HG03135 (cell line): ENCODE results near the gene CAV2.
A peak's percentile ranks its signal among the peaks of the same experiment; 100 is the strongest.

Source experiments
- ATAC-seq: cut with Tn5 transposase; IDR thresholded peaks from one replicate; pipeline ENCODE4 v1.9.1; 2021; ENCODE audit warnings: mild to moderate bottlenecking, moderate library complexity; ENCODE audit not compliant: unreplicated experiment

The CAV2 gene

DNA sequence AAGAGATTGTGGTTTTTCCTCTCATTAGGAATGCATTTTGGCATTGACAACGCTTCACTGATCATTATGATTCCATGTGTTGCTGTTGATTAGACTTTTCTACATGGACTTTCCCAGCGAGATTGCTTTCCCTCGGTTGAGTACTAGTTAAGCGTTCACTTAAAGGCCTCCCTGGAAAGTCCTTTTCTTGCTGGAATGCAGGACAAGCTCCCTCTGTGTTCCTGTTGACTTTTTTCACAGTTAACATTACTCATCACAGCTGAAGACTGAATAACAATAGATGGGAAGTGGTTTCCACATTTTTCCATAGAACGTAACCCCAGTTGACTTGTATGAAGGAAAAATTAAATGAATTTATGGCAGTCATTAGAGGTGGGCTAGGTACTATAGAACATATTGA is 22.7 kb downstream of the CAV2 start:
- no peak for ATAC-seq

DNA sequence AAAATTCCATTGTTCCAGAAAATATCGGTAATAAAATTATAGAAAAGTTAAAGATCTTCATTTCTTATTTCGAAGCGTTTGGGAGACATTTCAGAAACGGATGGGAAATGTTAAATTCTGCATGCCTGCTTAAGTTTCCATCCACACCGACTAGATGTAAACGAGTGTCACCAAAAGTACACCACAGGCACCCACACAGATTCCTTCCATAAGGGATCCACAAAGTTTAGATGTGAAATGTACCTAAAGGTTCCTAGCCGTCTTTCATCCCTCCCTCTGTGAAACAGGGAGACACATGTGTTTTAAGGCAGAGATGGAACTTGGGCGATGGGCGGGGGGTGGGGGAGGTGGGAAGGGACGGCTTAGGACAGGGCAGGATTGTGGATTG is 24.7 kb downstream of the CAV2 start:
- ATAC-seq = no peak

DNA sequence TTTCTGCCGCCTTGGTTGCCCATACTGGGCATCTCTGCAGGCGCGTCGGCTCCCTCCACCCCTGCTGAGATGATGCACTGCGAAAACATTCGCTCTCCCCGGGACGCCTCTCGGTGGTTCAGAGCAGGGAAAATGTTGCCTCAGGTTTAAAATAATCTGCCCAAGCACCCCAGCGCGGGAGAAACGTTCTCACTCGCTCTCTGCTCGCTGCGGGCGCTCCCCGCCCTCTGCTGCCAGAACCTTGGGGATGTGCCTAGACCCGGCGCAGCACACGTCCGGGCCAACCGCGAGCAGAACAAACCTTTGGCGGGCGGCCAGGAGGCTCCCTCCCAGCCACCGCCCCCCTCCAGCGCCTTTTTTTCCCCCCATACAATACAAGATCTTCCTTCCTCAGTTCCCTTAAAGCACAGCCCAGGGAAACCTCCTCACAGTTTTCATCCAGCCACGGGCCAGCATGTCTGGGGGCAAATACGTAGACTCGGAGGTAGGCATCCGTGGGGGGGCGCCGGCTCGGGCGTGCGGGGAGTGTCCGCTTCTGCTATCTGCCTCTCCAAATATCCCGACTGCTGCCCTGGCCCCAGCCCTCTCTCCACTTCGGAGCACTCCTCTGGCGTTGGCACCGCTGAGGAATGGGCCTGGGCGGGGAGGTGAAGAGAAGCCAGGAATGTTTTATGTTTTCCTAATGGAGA is 25.2 kb downstream of the CAV2 start, which contains the start of gene CAV1:
Gene CAV1 (plus strand): TSS at position 428 of the 689 bp plus-strand sequence. CDS start 27 bp downstream, at position 455.
- no peak for ATAC-seq

DNA sequence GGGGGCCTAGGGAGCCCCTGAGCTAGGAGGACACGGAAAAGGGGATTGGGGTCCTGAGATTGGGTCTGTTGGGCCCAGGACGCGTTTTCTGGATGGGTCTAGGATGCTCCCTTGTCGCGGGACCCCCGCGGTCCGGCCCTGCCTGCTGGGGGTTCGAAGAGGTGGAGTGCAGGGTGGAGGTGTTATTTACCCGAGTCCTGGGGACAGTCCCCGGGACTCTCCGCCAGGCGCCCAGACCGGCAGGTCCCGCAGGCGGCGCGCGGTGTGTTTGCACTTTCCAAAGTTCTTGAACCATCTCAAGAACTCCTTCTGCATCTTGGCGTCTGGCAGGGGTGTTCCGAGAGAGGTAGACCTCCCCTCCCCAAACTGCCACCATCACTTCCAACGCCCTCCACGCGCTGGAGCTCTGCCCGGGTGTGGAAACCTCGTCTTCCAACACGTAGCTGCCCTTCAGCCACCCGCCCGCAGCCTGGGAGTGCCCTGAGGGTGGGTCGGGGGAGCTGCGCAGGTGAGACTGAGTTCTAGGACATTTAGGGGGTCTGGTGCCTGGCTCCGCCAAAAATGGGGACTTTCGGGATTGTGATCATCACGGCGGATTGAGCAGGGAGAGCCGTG is 25.9 kb downstream of the CAV2 start:
- no peak for ATAC-seq

DNA sequence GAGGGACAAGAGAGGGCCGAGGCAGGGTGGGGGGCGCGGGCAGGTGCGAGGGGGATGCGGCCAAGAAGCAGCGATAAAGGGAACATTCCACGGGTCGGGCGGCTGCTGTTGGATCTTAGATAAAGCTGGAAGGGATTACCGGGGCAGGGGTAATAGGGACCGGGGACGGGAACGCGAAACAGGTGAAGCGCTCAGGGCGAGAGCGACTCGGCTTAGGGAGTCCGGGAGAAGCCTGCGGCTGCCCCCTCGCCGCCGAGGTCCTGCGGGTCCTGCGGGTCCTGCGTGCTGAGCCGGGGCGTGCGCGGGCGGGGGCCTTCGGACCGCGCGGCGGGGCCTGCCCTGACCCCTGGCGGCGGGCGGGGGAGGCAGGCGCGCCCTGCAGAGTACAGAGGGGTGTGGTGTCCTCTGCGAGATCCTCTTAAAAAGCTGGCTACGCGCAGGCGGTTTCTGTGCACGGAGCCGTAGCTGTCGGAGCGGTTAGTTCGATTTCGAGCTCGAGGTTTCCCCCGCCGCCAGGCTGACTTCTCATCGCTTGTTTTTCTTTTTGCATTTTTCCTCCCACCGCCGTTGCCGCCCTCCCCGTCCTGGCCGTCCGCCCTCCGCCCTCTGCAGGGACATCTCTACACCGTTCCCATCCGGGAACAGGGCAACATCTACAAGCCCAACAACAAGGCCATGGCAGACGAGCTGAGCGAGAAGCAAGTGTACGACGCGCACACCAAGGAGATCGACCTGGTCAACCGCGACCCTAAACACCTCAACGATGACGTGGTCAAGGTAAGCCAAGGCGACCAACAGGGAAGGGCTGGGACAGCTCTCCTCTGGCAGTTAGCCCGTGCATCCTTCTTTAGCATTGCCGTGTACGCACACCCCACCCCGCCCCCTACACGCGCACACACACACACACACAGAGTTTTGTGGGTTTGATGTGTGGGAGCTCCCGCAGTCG is 26.6 kb downstream of the CAV2 start:
- ATAC-seq = peak; percentile 90

DNA sequence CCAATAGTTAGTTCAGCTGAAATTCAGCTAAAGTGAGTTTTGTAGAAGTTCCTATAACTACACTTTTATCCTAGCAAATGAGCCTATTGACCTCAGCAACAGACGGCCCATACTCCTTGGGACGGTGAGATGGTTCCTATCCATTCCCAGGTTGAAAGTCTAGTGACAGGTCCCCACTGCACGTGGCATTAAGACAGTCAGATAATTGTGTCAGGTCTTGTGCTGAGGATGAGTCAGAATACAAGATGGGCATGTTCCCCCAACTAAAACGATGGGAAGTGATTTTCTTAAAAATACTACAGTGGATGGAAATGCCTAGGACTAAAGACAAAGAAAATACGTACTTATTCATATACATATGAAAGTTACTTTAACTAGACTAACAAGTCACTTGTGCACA is 27.4 kb downstream of the CAV2 start:
- ATAC-seq = no peak

DNA sequence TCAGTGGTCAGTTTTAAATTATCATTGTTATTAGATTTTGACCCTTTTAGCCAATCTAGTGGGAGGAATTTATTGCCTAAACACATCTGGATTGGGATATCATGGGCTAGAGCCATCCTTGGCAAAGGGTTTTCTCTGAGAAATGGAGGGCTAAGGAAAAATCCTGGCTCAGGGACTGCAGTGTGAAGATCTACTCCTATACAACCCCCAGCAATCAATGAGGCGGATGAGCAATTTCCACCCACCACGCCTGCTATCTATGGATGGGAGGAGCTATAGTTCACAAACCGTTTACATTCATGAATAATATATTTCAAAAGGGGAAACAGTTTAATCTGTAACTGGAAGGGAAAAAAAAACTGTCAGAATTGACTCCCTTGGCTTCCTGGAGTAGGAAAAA is 28.0 kb downstream of the CAV2 start:
- ATAC-seq = no peak

DNA sequence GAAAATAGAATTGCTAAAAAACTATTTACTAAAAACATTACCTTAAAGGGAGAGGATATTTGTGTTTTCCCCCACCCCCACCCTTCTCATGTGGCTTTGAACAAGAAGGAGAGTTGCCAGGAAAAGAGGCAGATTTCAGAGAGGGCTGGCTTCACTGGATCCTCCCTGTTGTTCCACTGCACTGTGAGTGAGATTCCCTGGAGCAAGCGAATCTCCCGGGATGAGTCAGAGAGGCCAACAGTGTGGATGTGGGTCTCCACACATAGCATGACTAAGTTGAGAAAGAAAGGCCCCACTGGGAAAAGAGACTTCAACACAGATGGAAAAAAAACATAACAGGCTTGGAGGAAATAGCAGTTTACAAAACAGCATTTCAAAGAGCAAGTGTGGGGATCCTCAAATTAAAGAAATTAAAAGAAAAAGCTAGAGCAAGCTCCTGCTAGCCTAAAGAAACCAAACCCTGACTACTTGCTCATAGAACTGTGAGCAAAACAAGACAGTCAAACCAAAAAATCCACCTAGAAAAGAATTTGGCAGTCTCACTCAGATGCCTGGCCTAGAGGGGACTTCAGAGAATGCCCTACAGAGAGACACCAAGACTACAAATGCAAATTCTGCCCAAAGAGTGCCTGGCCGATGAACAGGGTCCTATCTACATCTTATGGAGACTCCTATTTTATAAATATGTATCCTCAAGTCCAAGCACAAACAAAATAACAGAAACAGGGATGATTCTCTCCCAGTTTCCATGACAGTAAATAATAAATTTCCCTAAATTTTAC is 28.7 kb downstream of the CAV2 start:
- no peak for ATAC-seq

DNA sequence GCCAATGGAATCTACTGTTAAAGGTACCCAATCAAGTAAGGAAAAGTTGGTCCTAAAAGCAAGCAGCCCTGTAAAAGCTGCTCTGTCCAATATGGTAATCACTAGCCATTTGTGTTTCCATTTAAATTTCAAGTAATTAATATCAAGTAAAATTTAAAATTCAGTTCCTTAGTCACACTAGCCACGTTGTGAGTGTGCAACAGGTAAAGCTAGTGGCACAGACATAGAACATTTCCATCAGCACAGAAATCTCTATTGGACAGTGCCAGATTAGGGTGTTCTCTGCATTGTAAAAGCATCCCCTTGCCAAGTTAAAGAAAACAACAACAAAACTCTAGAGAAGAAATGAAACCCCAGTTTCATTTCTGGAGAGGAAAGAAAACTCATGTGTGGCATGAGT is 29.7 kb downstream of the CAV2 start:
- no peak for ATAC-seq

DNA sequence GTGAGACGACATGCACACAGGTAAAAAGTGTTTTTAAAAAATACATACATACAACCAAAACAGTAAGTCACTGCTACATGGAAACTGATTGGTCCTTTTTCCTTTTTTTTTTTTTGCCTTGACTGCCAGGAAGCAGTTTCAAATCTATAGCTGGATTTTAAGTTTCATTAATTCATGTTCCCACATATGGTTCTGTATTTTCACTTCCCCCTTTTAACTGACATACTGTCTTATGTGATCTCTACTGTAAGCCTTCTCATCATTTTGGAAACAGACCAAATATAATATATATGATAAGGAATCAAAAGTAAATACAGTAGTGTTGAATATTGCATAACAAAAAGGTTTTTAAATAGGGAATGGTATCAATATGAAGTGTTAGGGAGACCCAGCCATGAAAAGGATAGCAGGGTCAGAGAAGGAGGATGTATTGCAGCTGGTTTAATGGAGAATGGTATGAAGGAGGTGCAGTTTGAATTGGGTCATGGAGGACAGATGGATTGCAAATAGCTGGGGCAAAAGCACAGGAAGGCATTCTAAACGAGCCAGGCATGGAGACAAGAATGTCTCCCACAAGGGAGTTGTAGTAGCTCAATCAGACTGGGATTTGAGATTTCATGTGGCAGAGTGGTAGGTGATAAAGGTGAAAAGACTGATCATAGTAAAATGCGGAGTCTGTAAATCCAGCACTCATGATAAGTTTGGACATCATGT is 30.7 kb downstream of the CAV2 start:
- no peak for ATAC-seq

DNA sequence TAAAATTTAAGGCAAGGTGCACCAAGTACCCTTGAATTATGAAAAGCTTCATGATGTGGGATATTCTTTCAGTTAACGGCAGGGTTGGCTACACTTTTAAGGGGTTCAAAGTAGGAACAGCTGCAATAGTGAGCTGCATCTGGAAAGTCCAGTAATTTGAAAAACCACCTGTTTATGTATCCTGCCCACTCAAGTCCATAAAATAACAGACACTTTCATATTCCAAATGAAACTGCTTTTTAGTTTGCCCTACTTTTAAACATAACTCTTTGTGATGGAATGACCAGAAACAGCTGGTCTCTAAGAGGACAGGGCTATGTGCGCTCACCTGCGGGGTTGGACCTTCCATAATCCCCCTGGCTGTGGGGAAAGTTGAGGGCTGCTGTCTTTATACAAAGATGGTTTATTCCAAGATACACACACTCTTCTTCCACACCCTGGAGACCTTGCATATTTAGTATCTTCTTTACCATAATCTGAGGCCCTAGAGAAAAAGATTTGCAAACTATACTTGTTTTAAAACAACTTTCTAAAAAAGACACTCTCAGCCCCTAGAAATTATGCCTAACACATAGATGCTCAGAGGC is 32.7 kb downstream of the CAV2 start:
- ATAC-seq = no peak

DNA sequence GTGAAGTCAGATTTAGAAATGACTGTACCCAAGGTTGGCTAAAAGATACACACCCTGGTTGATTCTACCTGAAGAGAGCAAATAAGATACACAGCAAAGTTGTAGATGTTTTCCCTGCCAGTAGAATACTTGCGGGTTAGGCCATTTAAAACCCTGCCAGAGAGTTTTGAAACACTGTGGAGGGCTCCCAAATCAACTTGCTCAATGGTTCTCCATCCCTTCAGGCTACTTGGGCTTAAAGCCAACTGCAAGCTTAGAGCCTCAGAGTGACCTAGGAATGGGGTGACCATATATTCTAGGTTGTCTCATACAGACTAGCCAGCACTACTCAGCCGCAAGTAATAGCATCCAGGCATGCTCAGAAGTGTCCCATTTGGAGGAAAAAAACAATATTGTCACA is 35.3 kb downstream of the CAV2 start:
- ATAC-seq = no peak

DNA sequence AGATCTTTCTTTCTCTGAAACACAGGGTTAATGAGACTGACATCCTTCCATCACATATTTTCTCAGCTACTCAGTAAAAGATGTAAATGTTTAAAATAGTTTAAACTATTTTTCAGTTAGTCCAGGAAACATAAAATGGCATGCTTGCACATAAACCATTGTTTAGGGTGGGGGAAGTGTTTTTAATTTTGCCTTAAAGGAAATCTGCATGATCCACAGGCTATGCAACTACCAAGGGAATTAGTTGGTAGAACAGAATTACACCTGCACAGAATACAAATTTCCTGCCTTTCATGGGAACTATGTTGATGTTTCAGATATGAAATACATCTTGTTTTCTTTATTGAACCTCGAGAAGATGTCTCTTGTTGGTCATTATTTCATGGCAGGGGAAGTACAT is 35.9 kb downstream of the CAV2 start:
- ATAC-seq = no peak

DNA sequence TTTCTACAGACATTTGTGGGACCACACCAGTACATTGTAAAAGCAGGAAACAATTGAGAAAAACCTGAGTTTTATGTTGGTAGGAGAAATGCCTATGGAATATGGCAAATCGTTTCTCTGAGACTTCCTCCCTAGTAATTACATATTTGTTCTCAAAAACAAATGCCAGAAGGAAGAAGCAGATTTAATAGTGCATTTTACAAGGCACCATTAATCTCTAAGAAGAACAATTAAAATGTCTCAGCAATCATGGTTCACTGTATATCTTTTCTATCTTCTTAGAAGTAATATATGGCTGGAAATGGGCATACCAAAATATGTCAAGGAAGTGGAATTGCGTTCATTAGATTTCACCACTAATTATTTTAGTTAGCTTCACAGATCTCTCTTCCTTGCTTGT is 38.6 kb downstream of the CAV2 start:
- ATAC-seq = no peak

DNA sequence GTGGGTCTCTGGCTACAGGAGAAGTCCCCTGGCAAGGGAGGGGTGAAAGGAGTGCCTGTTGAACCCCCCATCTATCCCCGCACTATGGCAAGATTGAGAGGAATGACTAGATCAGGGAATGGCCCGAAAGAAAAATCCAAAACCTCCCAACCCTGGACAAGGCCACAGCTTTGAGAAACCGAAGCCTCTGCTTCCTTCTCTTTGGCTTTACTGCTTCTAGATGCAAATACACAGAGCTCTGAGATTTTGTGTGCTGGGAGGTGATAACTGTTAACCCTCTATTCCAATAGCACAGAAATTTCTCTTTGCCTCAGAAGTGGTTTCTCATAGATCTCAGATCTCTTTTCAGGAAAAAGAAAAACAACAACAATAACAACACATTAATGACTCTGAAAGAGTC is 40.3 kb downstream of the CAV2 start:
- no peak for ATAC-seq

DNA sequence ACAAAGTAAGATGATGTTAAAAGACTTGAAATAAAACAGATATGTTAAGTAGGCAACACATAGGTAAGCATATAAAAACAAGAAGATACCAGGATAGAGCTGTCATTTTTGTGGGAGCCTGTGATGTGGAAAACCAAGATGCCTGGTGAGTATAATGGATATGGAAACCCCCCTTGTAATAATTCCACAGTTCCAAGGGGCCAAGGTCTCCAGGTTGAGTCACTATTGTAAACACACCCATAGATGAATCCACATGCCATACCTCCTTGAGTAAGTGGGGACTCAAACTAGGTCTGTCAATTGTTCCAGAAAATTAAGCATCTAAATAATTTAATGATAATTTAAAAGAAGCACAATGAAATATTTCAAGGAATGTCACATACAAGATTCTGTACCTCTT is 41.2 kb downstream of the CAV2 start:
- no peak for ATAC-seq

DNA sequence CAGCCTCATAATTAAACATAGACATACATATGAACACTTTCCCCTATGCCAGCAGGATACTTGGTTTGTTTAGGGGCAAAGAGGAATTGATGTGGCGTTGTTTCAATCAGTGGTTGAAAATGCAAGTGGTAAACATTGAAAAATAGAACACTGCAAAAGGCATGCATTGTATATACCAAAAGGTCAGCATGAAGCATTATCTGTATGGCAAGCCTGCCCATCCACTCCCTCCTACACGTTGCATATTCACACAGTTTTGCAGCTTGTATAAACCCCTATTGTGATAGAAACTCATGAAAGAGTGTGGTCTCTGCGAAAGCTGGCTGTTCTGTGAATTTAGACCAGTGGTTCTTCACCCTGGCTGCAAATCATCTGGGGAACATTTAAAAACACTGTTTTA is 42.4 kb downstream of the CAV2 start:
- ATAC-seq = no peak

DNA sequence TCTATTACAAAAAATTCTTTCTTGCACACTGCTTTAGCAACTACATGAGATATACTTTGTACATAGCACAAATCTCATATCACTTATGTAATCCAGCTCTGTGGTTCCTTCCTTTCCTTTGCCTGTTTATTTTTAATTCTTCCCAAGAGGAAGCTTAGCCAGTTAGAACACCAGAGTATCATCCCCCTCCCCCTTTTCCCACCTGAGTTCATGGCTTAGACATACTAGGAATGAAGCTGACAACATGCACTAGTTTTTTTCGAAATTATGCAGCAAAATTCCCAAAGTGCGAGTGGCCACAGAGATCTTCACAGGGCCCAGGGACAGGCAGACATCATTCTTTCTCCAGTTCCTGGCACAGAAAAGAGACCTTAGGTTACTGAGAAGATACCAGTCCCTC is 43.1 kb downstream of the CAV2 start:
- no peak for ATAC-seq

DNA sequence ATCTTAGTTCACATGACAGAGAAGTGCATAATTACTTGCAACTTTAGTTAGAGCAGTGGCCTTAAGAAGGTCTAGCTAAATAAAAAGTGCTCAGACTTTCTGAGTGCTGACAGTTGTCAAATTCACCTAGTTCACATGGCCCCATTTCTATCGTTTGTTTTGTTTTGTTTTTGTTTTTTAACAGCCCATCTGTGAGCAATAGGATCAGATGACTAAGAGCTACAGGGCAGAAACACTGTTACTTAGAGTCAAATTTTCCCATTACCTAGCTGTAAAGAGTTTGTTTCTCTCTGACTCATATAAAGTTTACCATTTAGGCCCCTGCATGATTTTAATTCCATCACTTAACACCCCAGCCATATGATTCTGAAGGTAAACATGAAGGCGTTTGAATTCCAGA is 44.1 kb downstream of the CAV2 start:
- ATAC-seq = no peak

DNA sequence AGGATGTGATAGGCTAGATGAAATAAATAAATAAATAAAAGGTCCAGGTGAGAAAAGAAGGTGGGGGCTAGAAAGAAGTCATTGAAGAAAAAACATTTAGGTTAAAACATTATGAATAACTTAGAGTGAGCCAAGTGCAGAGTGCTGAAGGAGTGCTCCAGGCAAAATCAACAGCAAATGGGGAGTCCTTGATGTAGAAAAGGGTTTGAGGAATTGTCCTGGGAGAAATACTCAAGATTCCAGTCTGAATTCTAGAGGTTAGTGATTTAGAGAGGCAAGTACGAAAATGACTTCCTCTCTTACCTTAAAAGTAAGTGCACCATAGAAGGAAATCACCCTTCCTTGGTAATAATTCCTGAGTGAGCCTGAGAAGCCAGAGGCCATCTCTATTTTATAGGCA is 44.9 kb downstream of the CAV2 start:
- ATAC-seq = no peak
